ENCODE data around the gene IFI35. TPM values are rescaled to one million over a fixed set of nuclear protein-coding genes. Genes with fewer than 3 reads are reported as not detected.
A peak's percentile ranks its signal among the peaks of the same experiment; 100 is the strongest.

IFI35 gene
- total and polyA plus RNA-seq, 9 of the 15 experiments (the other 6 are each of a cell fraction or from before 2014, with no cell fraction given): 4.4 to 13.1 (median 10.2) TPM

DNA sequence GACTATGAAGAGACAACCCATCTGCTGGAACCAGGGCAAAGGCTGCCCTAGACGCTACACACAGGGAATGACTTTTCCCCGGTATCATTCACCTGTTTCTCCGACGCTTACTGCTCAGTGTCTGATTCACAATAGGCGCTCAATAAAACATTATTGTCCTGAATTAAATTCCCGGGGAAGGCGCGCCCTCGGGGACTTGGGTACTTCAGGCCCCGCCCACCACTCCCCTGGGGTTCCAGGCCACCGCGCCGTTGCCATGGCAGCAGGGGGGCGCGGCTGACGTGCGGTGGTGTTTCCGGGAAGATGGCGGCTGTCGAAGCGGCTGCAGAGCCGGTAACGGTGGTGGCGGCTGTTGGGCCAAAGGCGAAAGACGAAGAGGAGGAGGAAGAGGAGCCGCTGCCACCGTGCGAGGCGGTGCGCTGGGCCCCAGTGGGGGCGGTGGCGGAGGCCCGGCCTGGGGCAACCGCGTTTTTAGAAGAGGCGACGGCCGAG, 26.3 kb upstream of the IFI35 start, which contains the start of gene RUNDC1 (continued):
- TF ChIP-seq THRAP3 (IDR thresholded peaks at IDR 0.05; ENCODE audit: borderline replicate concordance) (no peak), GATAD2A (IDR thresholded peaks at IDR 0.05) (no peak), GATAD2B (IDR thresholded peaks at IDR 0.05; ENCODE audit: borderline replicate concordance) (no peak), HDAC6 (IDR thresholded peaks at IDR 0.05; ENCODE audit: low read depth, low read length) (no peak), FOXM1 (IDR thresholded peaks at IDR 0.05; ENCODE audit: low read depth) (no peak), FOXM1 (CRISPR knock-in tag; IDR thresholded peaks at IDR 0.05; ENCODE audit: low read depth) (no peak), NR4A1 (CRISPR knock-in tag; IDR thresholded peaks at IDR 0.05) (no peak), NR4A1 (tag; IDR thresholded peaks at IDR 0.05) (no peak), CREB1 (IDR thresholded peaks at IDR 0.05) (0 out of 2 replicates have a peak, but pooled peaks have one; percentile 39), CREB1 (CRISPR knock-in tag; IDR thresholded peaks at IDR 0.05) (no peak), STAT5B (CRISPR knock-in tag; IDR thresholded peaks at IDR 0.05) (no peak), EP300 (IDR thresholded peaks at IDR 0.05; ENCODE audit: low read length) (no peak), NFIX (CRISPR knock-in tag; IDR thresholded peaks at IDR 0.05; ENCODE audit: low read depth) (no peak), SLC30A9 (CRISPR knock-in tag; IDR thresholded peaks at IDR 0.05) (no peak), TAL1 (IDR thresholded peaks at IDR 0.05) (0 out of 2 replicates have a peak, but pooled peaks have one; percentile 3), HMG20B (CRISPR knock-in tag; IDR thresholded peaks at IDR 0.05) (no peak), SMAD1 (IDR thresholded peaks at IDR 0.05; ENCODE audit: low read depth, low read length, partially characterized antibody) (peak; percentile 40), ZFP1 (CRISPR knock-in tag; IDR thresholded peaks at IDR 0.05) (no peak), ZBED1 (IDR thresholded peaks at IDR 0.05) (no peak)
- TF ChIP-seq, protein P1, sequence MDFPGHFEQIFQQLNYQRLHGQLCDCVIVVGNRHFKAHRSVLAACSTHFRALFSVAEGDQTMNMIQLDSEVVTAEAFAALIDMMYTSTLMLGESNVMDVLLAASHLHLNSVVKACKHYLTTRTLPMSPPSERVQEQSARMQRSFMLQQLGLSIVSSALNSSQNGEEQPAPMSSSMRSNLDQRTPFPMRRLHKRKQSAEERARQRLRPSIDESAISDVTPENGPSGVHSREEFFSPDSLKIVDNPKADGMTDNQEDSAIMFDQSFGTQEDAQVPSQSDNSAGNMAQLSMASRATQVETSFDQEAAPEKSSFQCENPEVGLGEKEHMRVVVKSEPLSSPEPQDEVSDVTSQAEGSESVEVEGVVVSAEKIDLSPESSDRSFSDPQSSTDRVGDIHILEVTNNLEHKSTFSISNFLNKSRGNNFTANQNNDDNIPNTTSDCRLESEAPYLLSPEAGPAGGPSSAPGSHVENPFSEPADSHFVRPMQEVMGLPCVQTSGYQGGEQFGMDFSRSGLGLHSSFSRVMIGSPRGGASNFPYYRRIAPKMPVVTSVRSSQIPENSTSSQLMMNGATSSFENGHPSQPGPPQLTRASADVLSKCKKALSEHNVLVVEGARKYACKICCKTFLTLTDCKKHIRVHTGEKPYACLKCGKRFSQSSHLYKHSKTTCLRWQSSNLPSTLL (IDR thresholded peaks at IDR 0.05): no peak
- TF ChIP-seq, protein P2, sequence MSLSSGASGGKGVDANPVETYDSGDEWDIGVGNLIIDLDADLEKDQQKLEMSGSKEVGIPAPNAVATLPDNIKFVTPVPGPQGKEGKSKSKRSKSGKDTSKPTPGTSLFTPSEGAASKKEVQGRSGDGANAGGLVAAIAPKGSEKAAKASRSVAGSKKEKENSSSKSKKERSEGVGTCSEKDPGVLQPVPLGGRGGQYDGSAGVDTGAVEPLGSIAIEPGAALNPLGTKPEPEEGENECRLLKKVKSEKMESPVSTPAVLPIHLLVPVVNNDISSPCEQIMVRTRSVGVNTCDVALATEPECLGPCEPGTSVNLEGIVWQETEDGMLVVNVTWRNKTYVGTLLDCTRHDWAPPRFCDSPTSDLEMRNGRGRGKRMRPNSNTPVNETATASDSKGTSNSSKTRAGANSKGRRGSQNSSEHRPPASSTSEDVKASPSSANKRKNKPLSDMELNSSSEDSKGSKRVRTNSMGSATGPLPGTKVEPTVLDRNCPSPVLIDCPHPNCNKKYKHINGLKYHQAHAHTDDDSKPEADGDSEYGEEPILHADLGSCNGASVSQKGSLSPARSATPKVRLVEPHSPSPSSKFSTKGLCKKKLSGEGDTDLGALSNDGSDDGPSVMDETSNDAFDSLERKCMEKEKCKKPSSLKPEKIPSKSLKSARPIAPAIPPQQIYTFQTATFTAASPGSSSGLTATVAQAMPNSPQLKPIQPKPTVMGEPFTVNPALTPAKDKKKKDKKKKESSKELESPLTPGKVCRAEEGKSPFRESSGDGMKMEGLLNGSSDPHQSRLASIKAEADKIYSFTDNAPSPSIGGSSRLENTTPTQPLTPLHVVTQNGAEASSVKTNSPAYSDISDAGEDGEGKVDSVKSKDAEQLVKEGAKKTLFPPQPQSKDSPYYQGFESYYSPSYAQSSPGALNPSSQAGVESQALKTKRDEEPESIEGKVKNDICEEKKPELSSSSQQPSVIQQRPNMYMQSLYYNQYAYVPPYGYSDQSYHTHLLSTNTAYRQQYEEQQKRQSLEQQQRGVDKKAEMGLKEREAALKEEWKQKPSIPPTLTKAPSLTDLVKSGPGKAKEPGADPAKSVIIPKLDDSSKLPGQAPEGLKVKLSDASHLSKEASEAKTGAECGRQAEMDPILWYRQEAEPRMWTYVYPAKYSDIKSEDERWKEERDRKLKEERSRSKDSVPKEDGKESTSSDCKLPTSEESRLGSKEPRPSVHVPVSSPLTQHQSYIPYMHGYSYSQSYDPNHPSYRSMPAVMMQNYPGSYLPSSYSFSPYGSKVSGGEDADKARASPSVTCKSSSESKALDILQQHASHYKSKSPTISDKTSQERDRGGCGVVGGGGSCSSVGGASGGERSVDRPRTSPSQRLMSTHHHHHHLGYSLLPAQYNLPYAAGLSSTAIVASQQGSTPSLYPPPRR (CRISPR knock-in tag; IDR thresholded peaks at IDR 0.05; ENCODE audit: borderline replicate concordance): no peak
